ENCODE results near the gene CSRNP3.

DNA sequence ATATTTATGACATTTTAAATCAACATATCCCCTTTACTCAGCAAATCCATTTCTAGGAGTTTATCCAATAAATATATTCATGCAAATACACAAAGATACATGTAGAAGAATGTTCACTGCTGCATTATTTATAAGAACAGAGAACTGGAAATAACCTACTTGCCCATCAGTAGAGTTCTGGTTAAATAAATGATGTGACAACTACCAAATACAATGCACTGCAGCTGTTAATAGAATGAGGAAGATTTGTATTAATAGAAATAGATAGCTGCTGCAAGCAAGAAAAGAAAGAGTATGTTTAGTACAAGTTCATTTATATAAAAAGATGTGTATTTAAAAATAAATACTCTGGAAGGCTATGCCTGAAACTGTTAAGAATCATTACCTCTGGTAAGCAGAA lies 49.3 kb upstream of the CSRNP3 start:
- TF ChIP-seq, protein P1, sequence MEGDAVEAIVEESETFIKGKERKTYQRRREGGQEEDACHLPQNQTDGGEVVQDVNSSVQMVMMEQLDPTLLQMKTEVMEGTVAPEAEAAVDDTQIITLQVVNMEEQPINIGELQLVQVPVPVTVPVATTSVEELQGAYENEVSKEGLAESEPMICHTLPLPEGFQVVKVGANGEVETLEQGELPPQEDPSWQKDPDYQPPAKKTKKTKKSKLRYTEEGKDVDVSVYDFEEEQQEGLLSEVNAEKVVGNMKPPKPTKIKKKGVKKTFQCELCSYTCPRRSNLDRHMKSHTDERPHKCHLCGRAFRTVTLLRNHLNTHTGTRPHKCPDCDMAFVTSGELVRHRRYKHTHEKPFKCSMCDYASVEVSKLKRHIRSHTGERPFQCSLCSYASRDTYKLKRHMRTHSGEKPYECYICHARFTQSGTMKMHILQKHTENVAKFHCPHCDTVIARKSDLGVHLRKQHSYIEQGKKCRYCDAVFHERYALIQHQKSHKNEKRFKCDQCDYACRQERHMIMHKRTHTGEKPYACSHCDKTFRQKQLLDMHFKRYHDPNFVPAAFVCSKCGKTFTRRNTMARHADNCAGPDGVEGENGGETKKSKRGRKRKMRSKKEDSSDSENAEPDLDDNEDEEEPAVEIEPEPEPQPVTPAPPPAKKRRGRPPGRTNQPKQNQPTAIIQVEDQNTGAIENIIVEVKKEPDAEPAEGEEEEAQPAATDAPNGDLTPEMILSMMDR (IDR thresholded peaks at IDR 0.05) = no peak
- TF ChIP-seq POLR2A (IDR thresholded peaks at IDR 0.05) (no peak), EP300 (IDR thresholded peaks at IDR 0.05) (no peak)

Measured in ovary (tissue), 3 donors.